HG03280 (cell line): ENCODE measurements around the gene GPR137B.

Experiments
- ATAC-seq: cut with Tn5 transposase; IDR thresholded peaks from one replicate; pipeline ENCODE4 v1.9.1; 2021; ENCODE audit warnings: mild to moderate bottlenecking, moderate library complexity; ENCODE audit not compliant: unreplicated experiment

GPR137B gene

DNA sequence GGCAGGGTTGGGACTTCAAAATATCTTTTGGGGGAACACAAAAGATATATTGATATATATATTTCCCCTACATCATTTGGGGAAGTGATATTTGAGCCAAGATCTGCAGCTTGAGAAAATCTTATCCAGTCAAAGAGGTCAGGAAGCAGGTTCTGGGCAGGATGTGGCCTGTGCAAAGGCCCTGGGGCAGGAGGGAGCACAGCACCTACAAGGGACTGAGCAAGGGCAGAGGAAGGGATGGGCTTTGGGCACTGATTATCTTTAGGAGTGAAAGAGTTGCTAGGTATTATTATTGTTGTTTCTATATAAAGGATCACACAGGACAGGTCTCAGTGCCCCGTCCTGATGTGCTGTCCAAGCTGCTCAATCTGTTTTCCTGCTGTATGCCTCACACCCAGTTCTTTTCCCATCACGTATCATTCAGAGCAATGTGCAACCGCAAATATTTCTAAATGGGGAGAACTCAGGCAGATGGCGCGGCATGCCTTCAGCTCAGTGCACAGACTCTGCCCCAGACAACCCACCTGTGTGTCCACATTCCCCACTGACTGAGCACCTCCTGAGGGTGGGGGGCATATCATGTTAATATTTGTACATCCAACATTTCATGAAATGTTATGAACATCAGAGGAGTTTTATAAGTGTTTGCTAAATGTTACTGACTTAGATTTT, 28.1 kb upstream of the GPR137B start:
- ATAC-seq = no peak

DNA sequence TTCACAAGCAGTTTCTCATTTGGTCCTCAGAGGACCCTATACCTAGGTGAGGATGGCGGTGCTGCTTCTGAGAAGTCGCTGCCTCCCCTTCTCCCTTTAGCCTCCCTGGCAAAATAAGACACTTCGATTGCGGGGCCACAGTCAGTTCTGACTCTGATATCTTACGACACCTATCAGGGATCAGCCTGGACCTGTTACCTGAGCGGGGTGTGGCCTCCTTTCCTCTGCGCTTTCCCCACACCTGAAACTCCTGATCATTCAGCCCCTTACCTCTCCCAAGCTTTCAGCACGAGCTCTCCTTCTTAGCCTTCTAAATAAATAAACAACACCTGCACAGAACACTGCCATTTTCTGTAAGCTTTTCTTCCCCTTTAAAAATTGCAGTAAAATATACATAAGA, 24.6 kb upstream of the GPR137B start:
- ATAC-seq = no peak

DNA sequence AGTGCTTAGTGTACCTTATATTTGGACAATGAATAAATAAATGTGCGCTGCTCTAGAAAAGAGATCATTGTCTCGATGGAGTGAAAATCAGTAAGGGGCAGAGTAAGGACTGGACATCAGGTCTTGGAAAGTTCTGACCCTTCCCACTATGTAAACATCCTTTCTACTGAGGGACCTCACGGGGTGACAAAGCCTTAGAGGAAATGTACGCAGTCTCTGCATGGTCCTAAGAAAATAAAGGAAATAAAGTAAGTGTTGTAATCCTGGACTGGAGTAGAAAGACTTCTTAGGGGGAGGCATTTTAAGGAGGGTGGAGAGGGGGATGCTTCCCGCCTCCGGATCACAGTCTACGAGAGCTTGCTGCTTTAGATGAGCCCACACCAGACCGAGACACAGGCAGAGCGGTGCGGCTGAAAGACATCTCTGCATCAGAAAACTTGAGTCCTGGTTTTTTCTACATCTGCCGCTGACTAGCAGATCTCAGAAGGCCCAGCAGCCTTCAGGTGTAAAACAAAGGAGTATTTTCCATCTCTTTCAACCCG, 22.3 kb upstream of the GPR137B start:
- no peak for ATAC-seq

GRCh38 chr1:236120721-236121153, 21.6 kb upstream of the GPR137B start:
- no peak for ATAC-seq

DNA sequence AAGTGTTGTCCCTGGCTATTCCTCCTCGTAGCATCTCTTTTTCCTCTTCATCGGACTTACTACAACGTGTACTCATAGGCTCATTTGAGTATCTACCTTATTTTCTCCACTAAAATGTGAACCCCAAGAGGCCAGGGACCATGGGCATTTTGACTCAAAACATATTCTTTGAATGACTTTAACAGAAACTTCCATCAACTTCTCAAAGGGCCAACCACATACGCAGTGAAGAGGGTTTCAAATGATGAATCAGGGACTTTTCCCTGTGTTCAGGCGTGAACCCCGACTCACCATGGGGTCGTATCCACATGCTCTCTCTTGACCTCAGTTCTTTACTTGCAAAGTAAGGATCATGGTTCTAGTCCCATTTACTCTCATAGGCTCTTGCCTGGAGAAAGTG, 20.2 kb upstream of the GPR137B start:
- ATAC-seq = no peak

DNA sequence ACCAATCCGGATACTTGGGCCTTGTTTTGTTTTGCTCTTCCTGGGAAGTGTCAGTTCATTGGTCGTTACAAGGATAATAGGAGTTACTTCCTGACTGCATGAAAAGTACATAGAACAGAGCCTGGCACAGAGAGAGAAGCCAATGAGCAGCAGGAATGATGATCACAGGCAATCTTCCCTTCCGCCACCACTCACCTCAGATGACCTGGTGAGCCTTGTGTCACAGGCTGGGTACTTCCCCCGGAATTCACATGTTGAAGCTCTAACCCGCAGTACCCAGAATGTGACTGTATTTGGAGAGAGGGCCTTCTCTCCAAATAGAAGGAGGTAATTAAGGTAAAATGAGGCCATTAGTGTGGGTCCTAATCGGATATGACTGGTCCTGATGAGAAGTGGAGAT, 18.8 kb upstream of the GPR137B start:
- ATAC-seq = peak; percentile 45

GRCh38 chr1:236124965-236125364, 17.4 kb upstream of the GPR137B start:
- ATAC-seq = no peak

- no peak for ATAC-seq
Measured at GRCh38 chr1:236127045-236127444, 15.3 kb upstream of the GPR137B start.

GRCh38 chr1:236128646-236129178, 13.6 kb upstream of the GPR137B start:
- no peak for ATAC-seq

GRCh38 chr1:236129306-236129705, 13.0 kb upstream of the GPR137B start:
- ATAC-seq = no peak

GRCh38 chr1:236130372-236130771, 12.0 kb upstream of the GPR137B start:
- ATAC-seq = no peak

- no peak for ATAC-seq
Measured at GRCh38 chr1:236131916-236132315, 10.4 kb upstream of the GPR137B start.

DNA sequence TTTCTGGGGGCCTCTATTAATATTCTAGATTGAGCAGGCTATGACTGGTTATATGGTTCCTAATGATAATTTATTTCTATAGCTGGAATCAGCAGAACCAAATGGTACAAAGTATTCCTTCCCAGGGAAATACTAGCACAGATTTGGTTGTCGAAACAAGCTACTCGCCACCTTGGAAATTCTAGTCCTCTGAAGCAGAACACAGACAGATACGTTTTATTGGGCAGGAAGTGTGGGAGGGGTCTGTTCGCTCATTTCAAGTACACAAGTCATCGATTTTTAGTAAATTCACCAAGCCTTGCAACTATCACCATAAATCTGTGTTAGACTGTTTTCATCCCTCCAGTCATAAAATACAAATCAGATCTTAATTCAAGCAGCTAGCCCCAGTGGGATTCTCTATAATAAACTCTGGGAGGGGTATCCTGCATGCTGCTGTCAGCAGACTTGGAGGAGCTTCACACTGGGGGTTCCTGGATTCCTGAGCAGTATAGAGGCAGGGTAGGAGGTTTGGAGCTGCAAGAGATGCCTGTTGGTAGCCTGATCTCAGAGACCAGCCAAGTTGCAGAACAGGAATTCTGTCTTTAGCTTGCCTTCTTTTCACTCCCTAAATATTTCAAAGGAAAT, 9.8 kb upstream of the GPR137B start:
- ATAC-seq = no peak

DNA sequence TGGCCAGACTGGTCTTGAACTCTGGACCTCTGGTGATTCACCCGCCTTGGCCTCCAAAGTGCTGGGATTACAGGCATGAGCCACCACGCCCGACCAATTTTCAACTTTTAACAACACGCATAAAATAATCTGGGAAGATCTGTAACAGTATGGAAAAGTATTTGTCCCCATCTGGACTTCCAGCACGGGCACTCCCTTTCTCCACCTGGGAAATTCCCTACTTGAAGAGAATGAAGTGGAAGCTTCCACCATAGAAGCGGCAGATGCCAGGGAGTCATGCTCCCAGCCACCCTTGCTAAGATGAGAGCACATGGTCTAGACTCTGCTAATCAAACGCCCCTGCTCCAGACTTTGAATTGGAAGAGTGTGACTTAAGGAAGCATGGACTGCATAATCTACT, 9.0 kb upstream of the GPR137B start:
- no peak for ATAC-seq

GRCh38 chr1:236133802-236134201, 8.5 kb upstream of the GPR137B start:
- ATAC-seq = no peak

DNA sequence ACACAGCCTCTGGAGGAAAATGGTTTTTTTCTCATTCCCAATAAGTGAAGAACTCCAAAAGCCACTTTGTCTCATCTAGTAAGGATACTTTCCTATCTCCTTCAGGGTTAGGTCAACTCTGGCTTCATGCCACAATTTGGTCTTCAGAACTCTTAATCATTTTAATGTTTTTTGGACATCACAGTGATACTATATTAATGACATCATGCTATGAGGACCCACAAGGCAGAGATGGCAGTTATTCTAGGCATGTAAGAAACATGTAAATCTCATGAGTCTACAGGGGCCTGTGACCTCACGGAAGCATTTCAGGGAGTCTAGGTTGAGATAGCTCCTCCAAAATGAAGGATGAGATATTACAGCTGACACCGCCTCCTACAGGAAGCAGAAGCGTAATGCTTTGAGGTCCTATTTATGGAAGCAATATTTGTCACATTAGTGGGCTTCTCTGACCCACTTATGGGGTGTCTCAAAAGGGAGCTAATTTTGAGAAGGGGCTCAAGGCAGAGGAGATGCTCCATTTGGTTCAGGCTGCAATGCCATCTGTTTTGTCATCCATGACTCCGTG, 5.0 kb upstream of the GPR137B start:
- no peak for ATAC-seq

DNA sequence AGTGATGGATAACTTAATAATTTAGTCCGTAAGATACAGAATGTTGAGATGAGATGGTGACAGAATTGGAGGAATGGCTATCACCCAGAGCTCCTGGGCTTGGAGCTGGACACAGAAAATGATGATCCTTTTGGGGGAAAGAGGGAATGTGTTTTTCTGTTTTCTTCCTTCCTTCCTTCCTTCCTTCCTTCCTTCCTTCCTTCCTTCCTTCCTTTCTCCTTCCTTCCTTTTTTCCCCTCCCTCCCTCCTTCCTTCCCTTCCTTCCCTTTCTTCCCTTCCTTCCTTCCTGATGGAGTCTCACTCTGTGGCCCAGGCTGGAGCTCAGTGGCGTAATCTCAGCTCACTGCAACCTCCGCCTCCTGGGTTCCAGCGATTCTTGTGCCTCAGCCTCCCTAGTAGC, 2.8 kb upstream of the GPR137B start:
- ATAC-seq = no peak

GRCh38 chr1:236140705-236141446, 1.5 kb upstream of the GPR137B start:
- no peak for ATAC-seq

- ATAC-seq = peak; percentile 9
Measured at GRCh38 chr1:236141447-236142252, 689 bp upstream of the GPR137B start.
